Measurements from ENCODE around the gene C16orf87.

- TF ChIP-seq FOXM1 (IDR thresholded peaks at IDR 0.05; ENCODE audit: borderline replicate concordance) (no peak), ELF4 (IDR thresholded peaks at IDR 0.05) (no peak), SUZ12 (IDR thresholded peaks at IDR 0.05) (no peak), BHLHE40 (IDR thresholded peaks at IDR 0.05; ENCODE audit: borderline replicate concordance) (no peak), ZNF384 (IDR thresholded peaks at IDR 0.05) (no peak), ARNT (IDR thresholded peaks at IDR 0.05) (no peak), FOXA1 (IDR thresholded peaks at IDR 0.05) (no peak), PKNOX1 (IDR thresholded peaks at IDR 0.05) (no peak), CTBP1 (IDR thresholded peaks at IDR 0.05; ENCODE audit: borderline replicate concordance) (no peak), FOXK2 (IDR thresholded peaks at IDR 0.05) (no peak), SP1 (IDR thresholded peaks at IDR 0.05) (no peak), NFRKB (IDR thresholded peaks at IDR 0.05) (no peak)
Measured at GRCh38 chr16:46763147-46763546, 67.8 kb downstream of the C16orf87 start.
